SKM-1 treated with dmso at 0.1 percent for 144 hours (cell line): ENCODE measurements around the gene ALG8.
"Not testable (repeated sequence)": the region's sequence is repeated elsewhere in the genome, so short reads cannot be mapped to it uniquely, and the experiment has no call there.

ENCODE experiments used
- DNase-seq: peaks from one replicate; lab custom pipeline; 2025; ENCODE audit not compliant: unreplicated experiment; lab: John Stamatoyannopoulos, UW

The ALG8 gene

DNA sequence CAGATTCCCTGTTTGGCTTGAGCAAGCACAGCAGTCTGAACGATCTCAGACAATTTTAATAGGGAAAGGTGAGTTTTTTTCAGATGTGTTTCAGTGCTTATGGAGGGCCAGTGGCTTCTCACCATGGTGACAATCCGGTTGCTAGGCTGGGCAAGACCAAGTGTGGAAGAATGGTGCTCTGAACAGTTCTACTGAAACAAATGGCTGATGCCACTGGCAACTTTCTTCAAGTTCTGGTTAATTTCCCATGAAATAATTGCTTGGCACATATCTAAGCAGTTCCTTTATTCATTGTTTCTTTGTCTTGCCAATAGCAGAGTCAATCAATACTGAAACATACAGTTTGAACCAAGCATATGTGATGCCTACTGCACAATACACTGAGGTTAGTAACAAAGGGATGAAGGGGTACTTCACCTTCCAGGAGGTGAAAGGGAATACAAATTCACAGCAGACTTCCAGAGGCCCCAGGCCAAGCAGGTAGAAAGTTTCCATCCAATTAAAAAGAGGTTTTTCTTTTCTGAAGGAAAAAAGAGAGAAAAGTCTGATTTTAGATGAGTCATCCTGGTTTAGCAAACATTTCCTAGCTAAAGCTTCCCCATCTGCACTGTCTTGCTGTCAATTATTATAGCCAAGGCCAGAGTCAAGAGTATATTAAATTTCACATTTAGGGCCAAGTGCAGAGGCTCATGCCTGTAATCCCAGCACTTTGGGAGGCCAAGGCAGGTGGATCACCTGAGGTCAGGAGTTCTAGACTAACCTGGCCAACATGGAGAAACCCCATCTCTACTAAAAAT, 38.6 kb downstream of the ALG8 start:
- DNase-seq = no peak

DNA sequence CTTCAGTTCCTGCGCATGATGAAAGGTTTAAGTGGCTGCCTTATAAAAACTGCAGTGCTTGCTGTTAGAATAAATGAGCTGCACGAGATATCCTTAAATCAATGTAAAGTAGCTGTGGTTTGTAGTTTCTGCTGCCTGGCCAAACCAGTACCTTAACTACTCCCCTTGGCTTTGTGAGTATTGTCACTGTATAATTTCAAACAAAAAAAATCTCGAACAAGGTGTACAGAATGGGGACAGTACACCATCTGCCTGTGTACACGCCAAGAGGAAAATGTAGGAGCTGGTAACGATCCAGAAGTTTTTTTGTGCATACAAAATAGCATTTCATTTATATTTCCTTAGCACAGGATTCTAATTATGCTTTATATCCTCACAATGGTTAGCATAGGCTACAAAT, 39.2 kb downstream of the ALG8 start:
- DNase-seq = no peak

DNA sequence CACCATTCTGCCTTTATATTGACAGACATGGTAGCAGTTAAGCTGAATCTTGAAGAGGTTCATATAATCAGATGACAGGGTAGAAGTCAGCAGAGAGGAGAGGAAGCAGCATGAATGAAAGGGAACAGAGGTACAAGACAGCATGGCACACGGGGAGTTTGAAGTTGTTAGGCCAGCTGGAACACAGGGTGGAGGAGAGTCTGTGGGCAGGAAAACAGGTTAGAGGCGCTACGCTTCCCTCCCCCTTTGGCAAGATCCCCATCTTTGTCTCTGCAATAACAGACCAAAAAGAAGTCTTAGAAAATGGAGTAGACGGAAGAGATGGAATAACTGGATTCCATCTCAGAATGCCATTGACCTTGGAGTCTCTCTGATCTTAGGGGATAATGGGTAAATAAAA, 39.8 kb downstream of the ALG8 start:
- DNase-seq = no peak

DNA sequence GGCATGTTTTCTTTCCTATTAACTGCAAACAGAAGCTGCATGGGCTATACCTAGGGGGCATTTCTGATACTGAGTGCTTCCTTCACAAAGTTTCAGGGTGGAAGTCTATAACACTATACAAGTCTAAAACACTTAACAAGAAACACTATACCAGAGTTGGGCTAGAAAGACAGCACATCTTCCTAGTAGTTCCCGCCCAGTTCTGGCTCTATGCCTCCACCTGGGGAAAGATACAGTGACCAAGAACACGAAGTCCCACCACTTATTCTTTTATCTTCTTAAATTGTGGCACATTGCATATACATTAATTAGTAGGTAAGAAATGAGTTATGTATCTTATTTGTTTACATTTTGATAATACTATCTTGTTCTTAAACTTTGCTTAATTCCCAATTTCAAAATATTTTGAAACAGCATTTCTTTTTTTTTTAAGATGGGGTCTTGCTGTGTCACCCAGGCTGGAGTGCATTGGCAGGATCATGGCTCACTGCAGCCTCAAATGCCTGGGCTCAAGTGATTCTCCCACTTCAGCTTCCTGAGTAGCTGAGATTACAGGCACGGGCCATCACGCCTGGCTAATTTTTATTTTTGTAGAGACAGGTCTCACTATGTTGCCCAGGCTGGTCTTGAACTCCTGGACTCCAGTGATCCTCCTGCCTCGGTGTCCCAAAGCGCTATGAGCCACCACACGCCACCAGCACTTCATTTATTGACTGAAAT, 41.6 kb downstream of the ALG8 start:
- no peak for DNase-seq

DNA sequence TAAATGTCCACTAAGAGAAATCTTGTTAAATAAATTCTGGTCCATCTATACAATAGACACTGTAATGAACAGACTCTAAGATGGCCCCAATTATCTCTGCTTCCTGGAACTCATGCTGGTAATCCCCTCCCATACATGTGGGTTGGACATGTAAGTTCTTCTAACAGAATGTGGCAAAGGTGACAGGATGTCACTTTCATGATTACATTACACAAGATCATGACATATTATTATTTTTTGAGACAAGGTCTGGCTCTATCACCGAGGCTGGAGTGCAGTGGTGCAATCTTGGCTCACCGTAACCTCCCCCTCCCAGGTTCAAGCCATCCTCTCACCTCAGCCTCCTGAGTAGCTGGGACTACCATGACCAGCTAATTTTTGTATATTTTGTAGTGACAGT, 45.2 kb downstream of the ALG8 start:
- no peak for DNase-seq

DNA sequence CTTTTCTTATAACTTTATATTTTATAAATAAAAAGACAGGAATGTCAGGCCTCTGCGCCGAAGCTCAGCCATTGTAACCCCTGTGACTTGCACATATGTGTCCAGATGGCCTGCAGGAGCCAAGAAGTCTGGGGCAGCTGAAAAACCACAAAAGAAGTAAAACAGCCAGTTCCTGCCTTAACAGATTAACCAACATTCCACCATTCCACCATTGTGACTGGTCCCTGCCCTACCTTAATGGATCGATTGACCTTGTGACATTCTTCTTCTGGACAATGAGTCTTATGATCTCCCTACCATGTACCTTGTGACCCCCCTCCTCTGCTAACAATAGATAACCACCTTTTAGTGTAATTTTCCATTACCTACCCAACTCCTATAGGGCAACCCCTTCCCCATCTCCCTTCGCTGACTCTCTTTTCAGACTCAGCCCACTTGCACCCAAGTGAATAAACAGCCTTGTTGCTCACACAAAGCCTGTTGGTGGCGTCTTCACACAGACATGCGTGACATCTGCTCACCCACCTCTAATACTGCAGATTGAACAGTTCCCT, 52.8 kb downstream of the ALG8 start:
- not testable (repeated sequence) for DNase-seq

DNA sequence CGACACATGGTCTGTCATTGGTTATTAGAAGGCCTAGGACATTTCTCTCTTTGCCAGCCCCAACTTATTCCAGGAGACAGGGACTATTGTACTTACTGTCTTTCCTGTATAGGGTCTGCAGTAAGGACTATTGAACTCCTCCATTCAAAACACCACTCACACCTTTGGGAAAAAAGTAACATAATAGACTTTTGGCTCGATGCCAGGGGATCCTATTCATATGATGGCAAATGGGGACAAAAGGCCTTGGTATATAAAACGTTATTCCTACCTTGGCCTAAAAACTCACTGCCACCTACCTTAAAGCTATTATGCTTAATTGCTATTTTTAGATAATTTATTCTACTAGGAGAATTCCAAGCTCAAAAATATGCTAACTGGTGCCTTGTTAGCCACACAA, 53.5 kb downstream of the ALG8 start:
- no peak for DNase-seq

DNA sequence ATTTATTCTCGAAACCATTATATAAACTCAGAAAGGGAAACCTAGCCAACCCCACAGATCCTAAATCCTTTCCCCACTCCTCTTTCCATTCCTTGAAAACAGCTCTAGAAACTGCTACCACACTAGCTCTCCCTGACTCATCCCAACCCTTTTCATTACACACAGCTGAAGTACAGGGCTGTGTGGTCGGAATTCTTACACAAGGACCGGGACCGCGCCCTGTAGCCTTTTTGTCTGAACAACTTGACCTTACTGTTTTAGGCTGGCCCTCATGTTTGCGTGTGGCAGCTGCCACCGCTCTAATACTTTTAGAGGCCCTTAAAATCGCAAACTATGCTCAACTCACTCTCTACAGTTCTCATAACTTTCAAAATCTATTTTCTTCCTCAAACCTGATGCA, 54.9 kb downstream of the ALG8 start:
- not testable (repeated sequence) for DNase-seq

DNA sequence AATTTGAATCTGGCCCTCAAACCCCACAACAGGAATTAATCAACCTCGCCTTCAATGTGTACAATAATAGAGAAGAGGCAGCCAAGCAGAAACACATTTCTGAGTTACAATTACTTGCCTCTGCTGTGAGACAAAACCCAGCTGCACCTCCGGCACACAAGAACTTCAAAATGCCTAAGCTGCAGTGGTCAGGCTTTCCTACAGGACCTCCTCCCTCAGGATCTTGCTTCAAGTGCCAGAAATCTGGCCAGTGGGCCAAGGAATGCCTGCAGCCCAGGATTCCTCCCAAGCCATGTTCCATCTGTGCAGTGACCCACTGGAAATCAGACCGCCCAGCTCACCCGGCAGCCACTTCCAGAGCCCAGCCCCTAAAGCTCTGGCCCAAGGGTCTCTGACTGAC, 56.4 kb downstream of the ALG8 start:
- no peak for DNase-seq

DNA sequence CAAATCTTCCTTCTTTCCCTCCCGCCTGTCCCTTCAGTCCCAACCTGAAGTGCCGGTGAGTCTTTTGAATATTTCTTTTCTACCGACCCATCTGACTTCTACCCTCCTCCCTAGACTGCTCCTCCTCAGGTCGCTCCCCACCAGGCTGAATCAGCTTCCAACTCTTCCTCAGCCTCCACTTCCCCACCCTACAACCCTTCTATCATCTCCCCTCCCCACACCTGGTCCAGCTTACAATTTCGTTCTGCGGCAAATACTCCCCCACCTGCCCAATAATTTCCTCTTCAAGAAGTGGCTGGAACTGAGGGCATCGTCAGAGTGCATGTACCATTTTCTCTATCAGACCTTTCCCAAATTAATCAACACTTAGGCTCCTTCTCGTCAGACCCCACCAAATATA, 57.3 kb downstream of the ALG8 start:
- DNase-seq = no peak

DNA sequence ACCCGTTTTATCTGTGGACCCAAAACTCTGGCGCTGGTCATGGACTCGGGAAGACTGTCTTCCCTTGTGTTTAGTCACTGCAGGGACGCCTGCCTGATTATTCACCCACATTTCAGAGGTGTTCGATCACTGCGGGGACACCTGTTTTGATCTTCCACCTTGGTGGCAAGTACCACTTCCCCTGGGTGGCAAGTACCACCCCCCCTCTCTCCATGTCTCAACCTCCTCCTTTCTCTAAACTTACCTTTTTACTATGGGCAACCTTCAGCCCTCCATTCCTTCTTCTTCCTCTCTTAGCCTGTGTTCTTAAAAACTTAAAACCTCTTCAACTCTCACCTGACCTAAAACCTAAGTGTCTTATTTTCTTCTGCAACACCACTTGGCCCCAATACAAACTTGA, 57.8 kb downstream of the ALG8 start:
- DNase-seq = no peak

DNA sequence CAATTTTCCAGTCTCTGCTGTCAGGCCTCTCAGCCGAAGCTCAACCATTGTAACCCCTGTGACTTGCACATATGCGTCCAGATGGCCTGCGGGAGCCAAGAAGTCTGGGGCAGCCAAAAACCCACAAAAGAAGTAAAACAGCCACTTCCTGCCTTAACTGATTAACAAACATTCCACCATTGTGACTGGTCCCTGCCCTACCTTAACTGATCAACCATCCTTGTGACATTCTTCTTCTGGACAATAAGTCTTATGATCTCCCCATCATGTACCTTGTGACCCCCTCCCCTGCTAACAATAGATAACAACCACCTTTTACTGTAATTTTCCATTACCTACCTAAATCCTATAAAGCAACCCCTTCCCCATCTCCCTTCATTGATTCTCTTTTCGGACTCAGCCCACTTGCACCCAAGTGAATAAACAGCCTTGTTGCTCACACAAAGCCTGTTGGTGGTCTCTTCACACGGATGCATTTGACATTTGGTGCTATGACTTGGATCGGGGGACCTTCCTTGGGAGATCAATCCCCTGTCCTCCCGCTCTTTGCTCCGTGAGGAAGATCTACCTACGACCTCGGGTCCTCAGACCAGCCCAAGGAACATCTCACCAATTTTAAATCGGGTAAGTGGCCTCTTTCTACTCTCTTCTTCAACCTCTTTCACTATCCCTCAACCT, 58.5 kb downstream of the ALG8 start:
- DNase-seq = no peak

DNA sequence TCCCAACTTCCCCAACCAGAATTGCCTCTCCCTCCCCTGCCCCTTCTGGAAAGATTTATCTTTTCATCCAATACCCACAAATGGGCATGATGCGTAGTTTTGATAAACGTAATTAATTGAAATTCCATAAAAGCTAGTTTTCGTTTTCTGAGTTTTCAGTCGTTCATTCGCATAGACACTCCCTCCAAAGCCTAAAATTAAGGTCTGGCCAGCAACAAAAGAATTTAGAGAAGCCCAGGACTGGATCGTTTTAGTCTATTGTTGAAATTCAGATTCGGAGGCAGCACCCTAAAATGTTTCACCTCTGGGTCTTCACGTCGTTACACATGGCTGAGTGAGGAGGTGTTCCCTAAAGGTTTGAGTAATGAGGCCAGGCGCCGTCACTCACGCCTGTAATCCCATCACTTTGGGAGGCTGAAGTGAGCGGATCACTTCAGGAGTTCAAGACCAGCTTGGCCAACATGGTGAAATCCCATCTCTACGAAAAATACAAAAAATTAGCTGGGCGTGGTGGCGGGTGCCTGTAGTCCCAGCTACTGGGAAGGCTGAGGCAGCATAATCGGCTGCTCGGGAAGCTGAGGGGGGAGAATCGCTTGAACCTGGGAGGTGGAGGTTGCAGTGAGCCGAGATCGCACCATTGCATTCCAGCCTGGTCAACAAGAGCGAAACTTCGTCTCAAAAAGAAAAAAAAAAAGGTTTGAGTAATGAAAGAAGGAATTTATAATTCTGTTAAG, 59.2 kb downstream of the ALG8 start:
- DNase-seq = no peak

DNA sequence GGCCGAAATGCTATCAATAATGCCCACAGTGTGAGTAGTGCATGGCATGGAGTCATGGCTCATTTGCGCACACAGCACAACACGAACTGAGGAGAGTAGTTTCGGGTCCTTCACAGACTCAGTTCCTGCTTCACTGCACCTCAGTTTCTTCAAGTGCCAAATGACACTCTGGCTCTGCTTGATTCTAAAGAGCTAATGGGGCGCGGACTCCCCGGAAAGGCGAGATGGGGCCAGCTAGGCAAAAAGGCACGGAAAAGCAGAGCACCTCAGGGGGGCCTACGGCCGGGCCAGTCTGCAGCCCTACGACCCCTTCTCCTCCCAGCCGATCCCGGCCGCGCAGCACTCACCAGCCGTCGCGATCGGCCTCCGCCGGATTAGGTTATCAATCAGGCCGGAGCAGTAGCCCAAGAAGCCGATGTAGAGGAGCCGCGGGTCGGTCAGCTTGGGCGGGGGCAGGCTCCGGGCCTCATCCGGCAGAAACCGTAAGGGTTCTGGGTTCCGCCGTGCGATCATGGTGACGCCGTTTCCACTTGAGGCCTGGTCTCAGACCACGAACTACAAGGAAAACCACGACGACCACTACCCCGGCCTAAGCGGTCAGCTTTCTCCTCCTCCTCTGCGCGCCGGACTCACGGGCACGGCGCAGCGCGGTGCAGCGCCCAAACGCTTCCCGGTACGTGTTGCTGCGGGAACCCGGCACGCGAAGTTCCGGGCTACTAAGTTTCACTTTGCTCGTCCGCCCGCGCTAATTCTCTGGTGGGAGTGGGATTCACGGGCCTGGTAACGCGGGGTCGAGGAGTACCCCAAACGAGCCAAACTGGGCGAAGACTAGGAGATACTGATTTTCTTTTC, 60.0 kb downstream of the ALG8 start, which contains the start of gene NDUFC2:
NDUFC2 (minus strand) TSS at position 631 of the 852 bp plus-strand sequence; CDS start at position 513, 118 bp downstream.
- peak; percentile 60 for DNase-seq

DNA sequence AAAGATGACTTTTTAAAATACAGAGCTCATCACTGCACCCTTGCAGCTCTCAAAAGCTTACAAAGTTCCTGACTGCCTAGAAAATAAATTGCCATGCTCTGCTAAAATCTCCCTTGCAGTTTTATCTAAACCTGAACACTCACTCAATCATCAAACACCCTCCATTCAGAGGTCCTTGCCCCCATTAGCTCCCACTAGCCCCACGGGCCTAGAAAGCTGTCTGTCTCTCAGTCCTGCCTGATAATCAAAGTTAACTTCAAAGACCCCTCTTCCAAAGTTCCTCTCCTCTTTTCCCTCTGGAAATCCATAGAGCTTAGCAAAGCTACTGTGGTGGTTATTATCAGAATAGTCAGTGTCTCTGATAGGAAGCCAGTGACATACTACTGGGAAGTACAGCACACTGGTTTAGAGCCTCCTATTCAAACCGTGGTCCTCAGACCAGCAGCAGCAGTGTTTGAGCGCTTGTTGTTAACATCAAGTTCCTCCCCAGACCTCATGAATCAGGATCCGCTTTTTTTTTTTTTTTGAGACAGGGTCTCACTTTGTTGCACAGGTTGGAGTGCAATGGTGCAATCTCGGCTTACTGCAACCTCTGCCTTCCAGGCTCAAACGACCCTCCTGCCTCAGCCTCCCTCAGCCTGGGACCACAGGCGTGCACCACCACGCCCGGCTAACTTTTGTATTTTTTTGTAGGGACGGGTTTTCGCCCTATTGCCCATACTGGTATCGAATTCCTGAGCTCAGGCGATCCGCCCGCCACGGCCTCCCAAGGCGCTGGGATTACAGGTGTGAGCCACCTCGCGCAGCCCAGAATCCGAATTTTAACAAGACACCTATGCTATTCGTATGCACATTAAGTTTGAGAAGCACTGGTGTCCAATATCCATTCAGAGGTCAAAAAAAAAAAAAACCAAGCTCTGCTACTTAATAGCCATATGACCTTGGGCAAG, 60.9 kb downstream of the ALG8 start:
- DNase-seq = no peak

DNA sequence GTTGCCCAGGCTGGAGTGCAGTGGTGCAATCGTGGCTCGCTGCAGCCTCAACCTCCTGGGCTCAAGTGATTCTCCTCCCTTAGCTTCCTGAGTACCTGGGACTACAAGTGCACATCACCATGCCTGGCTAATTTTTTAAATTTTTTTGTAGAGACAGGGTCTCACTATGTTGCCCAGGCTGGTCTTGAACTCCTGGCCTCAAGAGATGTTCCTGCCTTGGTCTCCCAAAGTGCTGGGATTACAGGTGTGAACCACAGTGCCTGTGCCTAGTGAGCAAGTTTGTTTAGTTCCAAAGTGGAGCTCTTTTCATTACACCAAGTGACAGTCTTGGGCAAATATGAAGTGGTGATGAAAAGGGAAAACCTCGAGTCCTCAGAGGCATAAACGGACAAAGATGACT, 61.8 kb downstream of the ALG8 start:
- not testable (repeated sequence) for DNase-seq

DNA sequence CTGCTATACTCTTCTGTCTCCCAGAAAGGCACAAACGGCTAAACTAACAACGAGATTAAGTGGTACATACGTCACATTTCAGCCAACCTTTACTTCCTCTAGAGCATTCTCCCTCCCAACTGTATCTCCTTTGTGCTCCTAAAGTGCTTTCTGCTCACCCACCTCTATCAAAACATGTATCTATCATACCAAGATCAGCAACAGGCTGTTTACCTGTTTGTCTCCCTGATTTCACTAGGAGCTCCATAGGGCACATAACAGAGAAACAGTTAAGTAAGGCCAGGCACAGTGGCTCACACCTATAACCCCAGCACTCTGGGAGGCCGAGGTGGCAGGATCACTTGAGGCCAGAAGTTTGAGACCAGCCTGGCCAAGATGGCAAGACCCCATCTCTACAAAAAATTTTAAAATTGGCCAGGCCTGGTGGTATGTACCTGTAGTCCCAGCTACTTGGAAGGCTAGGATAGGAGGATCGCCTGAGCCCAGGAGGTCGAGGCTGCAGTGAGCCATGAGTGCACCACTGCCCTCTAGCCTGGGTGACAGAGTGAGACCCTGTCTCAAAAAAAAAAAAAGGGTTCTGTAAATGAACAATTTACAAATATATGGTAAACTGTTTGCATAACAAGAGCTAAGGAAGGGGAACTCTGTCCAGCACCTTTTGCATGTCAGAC, 62.6 kb downstream of the ALG8 start:
- no peak for DNase-seq

DNA sequence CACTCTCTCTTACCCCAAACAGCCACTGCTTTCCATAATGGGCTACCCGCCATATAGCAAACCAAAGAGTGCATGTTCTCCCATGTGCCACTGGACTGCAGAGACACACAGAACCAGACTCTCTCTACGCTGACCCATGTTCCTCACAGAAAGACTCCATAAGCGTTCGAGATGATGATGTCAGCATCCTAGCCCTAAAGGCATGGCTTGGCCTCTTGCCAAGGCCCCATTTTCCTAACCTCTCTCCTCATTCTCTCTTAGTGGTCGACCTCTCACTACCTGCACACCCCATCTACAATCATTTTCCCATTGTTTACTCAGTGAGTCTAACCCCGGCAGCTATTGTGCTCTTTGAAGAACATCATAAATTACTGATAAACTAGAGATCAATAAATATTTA, 64.7 kb downstream of the ALG8 start:
- DNase-seq = no peak
